ENCODE data around the gene ACAD10.
"Not testable (repeated sequence)": the region's sequence is repeated elsewhere in the genome, so short reads cannot be mapped to it uniquely, and the experiment has no call there.

Gene ACAD10

GRCh38 chr12:111687255-111687654, 1.4 kb downstream of the ACAD10 start:
- peaks cover 8% of the 10 kb centered on the region; the same call in 1 of the 2 replicates for H3K36me3 ChIP-seq (ENCODE audit: insufficient read depth, low read length)
- H3K79me2 ChIP-seq (ENCODE audit: control insufficient read depth, insufficient read depth, low read length, unreplicated experiment), result peaks cover 42% of the 10 kb centered on the region
- peaks cover 13% of the 10 kb centered on the region for H3K4me1 ChIP-seq (ENCODE audit: control insufficient read depth, insufficient read depth, low read length, unreplicated experiment)
- peak overlapping the region; percentile 84 for H3K4me3 ChIP-seq (ENCODE audit: low read depth, low read length)
- H3K27me3 ChIP-seq (ENCODE audit: insufficient read depth, low read length), result no peaks in the 10 kb centered on the region
- H3K27ac ChIP-seq (ENCODE audit: low read depth, low read length), result no peak overlapping the region
- H2AFZ ChIP-seq (ENCODE audit: low read length, unreplicated experiment), result no peak overlapping the region

GRCh38 chr12:111687952-111688351, 2.1 kb downstream of the ACAD10 start:
- peaks cover 3% of the 10 kb centered on the region; the same call in 1 of the 2 replicates for H3K36me3 ChIP-seq (ENCODE audit: insufficient read depth, low read length)
- no peak overlapping the region for H3K27ac ChIP-seq (ENCODE audit: low read depth, low read length)
- peaks cover 39% of the 10 kb centered on the region for H3K79me2 ChIP-seq (ENCODE audit: control insufficient read depth, insufficient read depth, low read length, unreplicated experiment)
- H2AFZ ChIP-seq (ENCODE audit: low read length, unreplicated experiment), result no peak overlapping the region
- H3K4me3 ChIP-seq (ENCODE audit: low read depth, low read length), result no peak overlapping the region
- no peaks in the 10 kb centered on the region for H3K27me3 ChIP-seq (ENCODE audit: insufficient read depth, low read length)
- peaks cover 13% of the 10 kb centered on the region for H3K4me1 ChIP-seq (ENCODE audit: control insufficient read depth, insufficient read depth, low read length, unreplicated experiment)

GRCh38 chr12:111691262-111691661, 5.4 kb downstream of the ACAD10 start:
- H2AFZ ChIP-seq (ENCODE audit: low read length, unreplicated experiment), result no peak overlapping the region
- peaks cover 4% of the 10 kb centered on the region for H3K4me1 ChIP-seq (ENCODE audit: control insufficient read depth, insufficient read depth, low read length, unreplicated experiment)
- no peaks in the 10 kb centered on the region for H3K27me3 ChIP-seq (ENCODE audit: insufficient read depth, low read length)
- H3K4me3 ChIP-seq (ENCODE audit: low read depth, low read length), result no peak overlapping the region
- H3K27ac ChIP-seq (ENCODE audit: low read depth, low read length), result no peak overlapping the region
- peaks cover 9% of the 10 kb centered on the region for H3K79me2 ChIP-seq (ENCODE audit: control insufficient read depth, insufficient read depth, low read length, unreplicated experiment)
- H3K36me3 ChIP-seq (ENCODE audit: insufficient read depth, low read length), result peaks cover 4% of the 10 kb centered on the region; the same call in 1 of the 2 replicates

GRCh38 chr12:111692575-111693210, 6.8 kb downstream of the ACAD10 start:
- H3K27me3 ChIP-seq (ENCODE audit: insufficient read depth, low read length), result no peaks in the 10 kb centered on the region
- H3K27ac ChIP-seq (ENCODE audit: low read depth, low read length), result no peak overlapping the region
- H2AFZ ChIP-seq (ENCODE audit: low read length, unreplicated experiment), result no peak overlapping the region
- peaks cover 4% of the 10 kb centered on the region; the same call in 1 of the 2 replicates for H3K36me3 ChIP-seq (ENCODE audit: insufficient read depth, low read length)
- no peaks in the 10 kb centered on the region for H3K4me1 ChIP-seq (ENCODE audit: control insufficient read depth, insufficient read depth, low read length, unreplicated experiment)
- no peaks in the 10 kb centered on the region for H3K79me2 ChIP-seq (ENCODE audit: control insufficient read depth, insufficient read depth, low read length, unreplicated experiment)
- H3K4me3 ChIP-seq (ENCODE audit: low read depth, low read length), result no peak overlapping the region

- Histone ChIP-seq H3K27me3 (ENCODE audit: insufficient read depth, low read length) (no peaks in the 10 kb centered on the region), H3K4me1 (ENCODE audit: control insufficient read depth, insufficient read depth, low read length, unreplicated experiment) (no peaks in the 10 kb centered on the region), H3K79me2 (ENCODE audit: control insufficient read depth, insufficient read depth, low read length, unreplicated experiment) (no peaks in the 10 kb centered on the region), H2AFZ (ENCODE audit: low read length, unreplicated experiment) (no peak overlapping the region), H3K4me3 (ENCODE audit: low read depth, low read length) (no peak overlapping the region), H3K27ac (ENCODE audit: low read depth, low read length) (no peak overlapping the region), H3K36me3 (ENCODE audit: insufficient read depth, low read length) (peaks cover 4% of the 10 kb centered on the region; the same call in 1 of the 2 replicates)
Observed at GRCh38 chr12:111693818-111694217, 8.0 kb downstream of the ACAD10 start.

- H3K4me3 ChIP-seq (ENCODE audit: low read depth, low read length), result no peak overlapping the region
- H3K36me3 ChIP-seq (ENCODE audit: insufficient read depth, low read length), result peaks cover 12% of the 10 kb centered on the region; the same call in 1 of the 2 replicates
- H3K79me2 ChIP-seq (ENCODE audit: control insufficient read depth, insufficient read depth, low read length, unreplicated experiment), result no peaks in the 10 kb centered on the region
Observed at GRCh38 chr12:111699962-111700361, 14.1 kb downstream of the ACAD10 start.

GRCh38 chr12:111705672-111706071, 19.8 kb downstream of the ACAD10 start:
- Histone ChIP-seq H3K79me2 (ENCODE audit: control insufficient read depth, insufficient read depth, low read length, unreplicated experiment) (no peaks in the 10 kb centered on the region), H3K27ac (ENCODE audit: low read depth, low read length) (no peak overlapping the region), H3K27me3 (ENCODE audit: insufficient read depth, low read length) (no peaks in the 10 kb centered on the region), H2AFZ (ENCODE audit: low read length, unreplicated experiment) (no peak overlapping the region), H3K36me3 (ENCODE audit: insufficient read depth, low read length) (peaks cover 17% of the 10 kb centered on the region; the same call in 1 of the 2 replicates), H3K4me1 (ENCODE audit: control insufficient read depth, insufficient read depth, low read length, unreplicated experiment) (no peaks in the 10 kb centered on the region), H3K4me3 (ENCODE audit: low read depth, low read length) (no peak overlapping the region)

More at GRCh38 chr12:111699962-111700361, 14.1 kb downstream of the ACAD10 start:
- H3K27me3 ChIP-seq (ENCODE audit: insufficient read depth, low read length), result no peaks in the 10 kb centered on the region
- no peaks in the 10 kb centered on the region for H3K4me1 ChIP-seq (ENCODE audit: control insufficient read depth, insufficient read depth, low read length, unreplicated experiment)
- H2AFZ ChIP-seq (ENCODE audit: low read length, unreplicated experiment), result no peak overlapping the region
- H3K27ac ChIP-seq (ENCODE audit: low read depth, low read length), result no peak overlapping the region

GRCh38 chr12:111706145-111706544, 20.3 kb downstream of the ACAD10 start:
- Histone ChIP-seq H3K4me3 (ENCODE audit: low read depth, low read length) (no peak overlapping the region), H3K27ac (ENCODE audit: low read depth, low read length) (no peak overlapping the region), H3K27me3 (ENCODE audit: insufficient read depth, low read length) (no peaks in the 10 kb centered on the region), H3K79me2 (ENCODE audit: control insufficient read depth, insufficient read depth, low read length, unreplicated experiment) (no peaks in the 10 kb centered on the region), H3K4me1 (ENCODE audit: control insufficient read depth, insufficient read depth, low read length, unreplicated experiment) (no peaks in the 10 kb centered on the region), H3K36me3 (ENCODE audit: insufficient read depth, low read length) (peaks cover 17% of the 10 kb centered on the region; the same call in 1 of the 2 replicates), H2AFZ (ENCODE audit: low read length, unreplicated experiment) (no peak overlapping the region)

- no peaks in the 10 kb centered on the region for H3K4me1 ChIP-seq (ENCODE audit: control insufficient read depth, insufficient read depth, low read length, unreplicated experiment)
- no peaks in the 10 kb centered on the region for H3K27me3 ChIP-seq (ENCODE audit: insufficient read depth, low read length)
- H3K79me2 ChIP-seq (ENCODE audit: control insufficient read depth, insufficient read depth, low read length, unreplicated experiment), result no peaks in the 10 kb centered on the region
- peaks cover 13% of the 10 kb centered on the region for H3K36me3 ChIP-seq (ENCODE audit: insufficient read depth, low read length)
- no peak overlapping the region for H2AFZ ChIP-seq (ENCODE audit: low read length, unreplicated experiment)
- no peak overlapping the region for H3K4me3 ChIP-seq (ENCODE audit: low read depth, low read length)
- H3K27ac ChIP-seq (ENCODE audit: low read depth, low read length), result no peak overlapping the region
Observed at GRCh38 chr12:111715279-111715678, 29.4 kb downstream of the ACAD10 start.

- not testable (repeated sequence) for H3K4me3 ChIP-seq (ENCODE audit: low read depth, low read length); H3K79me2 ChIP-seq (ENCODE audit: control insufficient read depth, insufficient read depth, low read length, unreplicated experiment); H3K4me1 ChIP-seq (ENCODE audit: control insufficient read depth, insufficient read depth, low read length, unreplicated experiment); H3K27me3 ChIP-seq (ENCODE audit: insufficient read depth, low read length); H3K27ac ChIP-seq (ENCODE audit: low read depth, low read length); H2AFZ ChIP-seq (ENCODE audit: low read length, unreplicated experiment)
- peaks cover 11% of the 10 kb centered on the region; the same call in 1 of the 2 replicates for H3K36me3 ChIP-seq (ENCODE audit: insufficient read depth, low read length)
Observed at GRCh38 chr12:111719316-111719715, 33.5 kb downstream of the ACAD10 start.

- Histone ChIP-seq H3K79me2 (ENCODE audit: control insufficient read depth, insufficient read depth, low read length, unreplicated experiment) (no peaks in the 10 kb centered on the region), H3K4me3 (ENCODE audit: low read depth, low read length) (no peak overlapping the region), H3K27ac (ENCODE audit: low read depth, low read length) (no peak overlapping the region), H3K36me3 (ENCODE audit: insufficient read depth, low read length) (peaks cover 11% of the 10 kb centered on the region; the same call in 1 of the 2 replicates), H3K27me3 (ENCODE audit: insufficient read depth, low read length) (no peaks in the 10 kb centered on the region), H2AFZ (ENCODE audit: low read length, unreplicated experiment) (no peak overlapping the region), H3K4me1 (ENCODE audit: control insufficient read depth, insufficient read depth, low read length, unreplicated experiment) (no peaks in the 10 kb centered on the region)
Observed at GRCh38 chr12:111720457-111720856, 34.6 kb downstream of the ACAD10 start.

Measured in ACC112 (cell line).